SK-N-SH treated with all-trans-retinoic acid at 6 μM for 48 hours (cell line): ENCODE results near the gene KIF3B.

ENCODE experiments used
- ARNTL ChIP-seq: fragments of 450-650 bp; formaldehyde crosslinking; IDR thresholded peaks from 2 replicates; pipeline ENCODE4 v1.5.0; 2020; ENCODE audit warnings: low read depth, mild to moderate bottlenecking, moderate library complexity, borderline replicate concordance
- BACH2 ChIP-seq: fragments of 250-450 bp; sonication (Bioruptor Pico); IDR thresholded peaks from 2 replicates; pipeline ENCODE4 v1.9.0; 2021; ENCODE audit warnings: mild to moderate bottlenecking, borderline replicate concordance
- GLIS3 ChIP-seq: fragments of 250-450 bp; sonication (Bioruptor Pico); IDR thresholded peaks from 2 replicates; pipeline ENCODE4 v1.5.0; 2020; ENCODE audit warnings: mild to moderate bottlenecking, moderate library complexity
- PPARA ChIP-seq: fragments of 250-450 bp; sonication (Bioruptor Pico); IDR thresholded peaks from 2 replicates; pipeline ENCODE4 v1.5.0; 2020; ENCODE audit warnings: mild to moderate bottlenecking, borderline replicate concordance
- RARB ChIP-seq: fragments of 250-450 bp; sonication (Bioruptor Pico); IDR thresholded peaks from 2 replicates; pipeline ENCODE4 v1.8.0; 2021; ENCODE audit warnings: mild to moderate bottlenecking, moderate library complexity
- SNAI2 ChIP-seq: fragments of 250-450 bp; sonication (Bioruptor Pico); IDR thresholded peaks from 2 replicates; pipeline ENCODE4 v1.5.0; 2020; ENCODE audit warnings: mild to moderate bottlenecking, moderate library complexity
- TOX ChIP-seq: fragments of 250-450 bp; sonication (Bioruptor Pico); IDR thresholded peaks from 2 replicates; pipeline ENCODE4 v1.8.0; 2021; ENCODE audit warnings: mild to moderate bottlenecking, moderate library complexity, borderline replicate concordance
- ZFP3 ChIP-seq: fragments of 250-450 bp; sonication (Bioruptor Pico); IDR thresholded peaks from 2 replicates; pipeline ENCODE4 v1.5.0; 2020; ENCODE audit warnings: mild to moderate bottlenecking, moderate library complexity
- ZFP30 ChIP-seq: fragments of 450-650 bp; formaldehyde crosslinking; IDR thresholded peaks from 2 replicates; pipeline ENCODE4 v1.5.0; 2022; ENCODE audit warnings: mild to moderate bottlenecking, moderate library complexity
- TF ChIP-seq, protein P1 (sequence below): fragments of 250-450 bp; sonication (Bioruptor Pico); IDR thresholded peaks from 2 replicates; pipeline ENCODE4 v1.5.1; 2021; ENCODE audit warnings: mild to moderate bottlenecking, moderate library complexity
- TF ChIP-seq, protein P2 (sequence below): fragments of 250-450 bp; sonication (Bioruptor Pico); IDR thresholded peaks from 2 replicates; pipeline ENCODE4 v1.8.0; 2020; ENCODE audit warnings: mild to moderate bottlenecking, moderate library complexity, borderline replicate concordance

- no peak for TF ChIP-seq BACH2 (CRISPR knock-in tag)
- no peak for TF ChIP-seq ZFP3 (CRISPR knock-in tag)
- TF ChIP-seq, protein P1, sequence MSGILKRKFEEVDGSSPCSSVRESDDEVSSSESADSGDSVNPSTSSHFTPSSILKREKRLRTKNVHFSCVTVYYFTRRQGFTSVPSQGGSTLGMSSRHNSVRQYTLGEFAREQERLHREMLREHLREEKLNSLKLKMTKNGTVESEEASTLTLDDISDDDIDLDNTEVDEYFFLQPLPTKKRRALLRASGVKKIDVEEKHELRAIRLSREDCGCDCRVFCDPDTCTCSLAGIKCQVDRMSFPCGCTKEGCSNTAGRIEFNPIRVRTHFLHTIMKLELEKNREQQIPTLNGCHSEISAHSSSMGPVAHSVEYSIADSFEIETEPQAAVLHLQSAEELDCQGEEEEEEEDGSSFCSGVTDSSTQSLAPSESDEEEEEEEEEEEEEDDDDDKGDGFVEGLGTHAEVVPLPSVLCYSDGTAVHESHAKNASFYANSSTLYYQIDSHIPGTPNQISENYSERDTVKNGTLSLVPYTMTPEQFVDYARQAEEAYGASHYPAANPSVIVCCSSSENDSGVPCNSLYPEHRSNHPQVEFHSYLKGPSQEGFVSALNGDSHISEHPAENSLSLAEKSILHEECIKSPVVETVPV = no peak
- no peak for TF ChIP-seq ARNTL
- TF ChIP-seq ZFP30 = no peak
- no peak for TF ChIP-seq TOX (CRISPR knock-in tag)
- TF ChIP-seq, protein P2, sequence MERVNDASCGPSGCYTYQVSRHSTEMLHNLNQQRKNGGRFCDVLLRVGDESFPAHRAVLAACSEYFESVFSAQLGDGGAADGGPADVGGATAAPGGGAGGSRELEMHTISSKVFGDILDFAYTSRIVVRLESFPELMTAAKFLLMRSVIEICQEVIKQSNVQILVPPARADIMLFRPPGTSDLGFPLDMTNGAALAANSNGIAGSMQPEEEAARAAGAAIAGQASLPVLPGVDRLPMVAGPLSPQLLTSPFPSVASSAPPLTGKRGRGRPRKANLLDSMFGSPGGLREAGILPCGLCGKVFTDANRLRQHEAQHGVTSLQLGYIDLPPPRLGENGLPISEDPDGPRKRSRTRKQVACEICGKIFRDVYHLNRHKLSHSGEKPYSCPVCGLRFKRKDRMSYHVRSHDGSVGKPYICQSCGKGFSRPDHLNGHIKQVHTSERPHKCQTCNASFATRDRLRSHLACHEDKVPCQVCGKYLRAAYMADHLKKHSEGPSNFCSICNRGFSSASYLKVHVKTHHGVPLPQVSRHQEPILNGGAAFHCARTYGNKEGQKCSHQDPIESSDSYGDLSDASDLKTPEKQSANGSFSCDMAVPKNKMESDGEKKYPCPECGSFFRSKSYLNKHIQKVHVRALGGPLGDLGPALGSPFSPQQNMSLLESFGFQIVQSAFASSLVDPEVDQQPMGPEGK (CRISPR knock-in tag) = no peak
- TF ChIP-seq PPARA = no peak
- no peak for TF ChIP-seq RARB (CRISPR knock-in tag)
- no peak for TF ChIP-seq SNAI2 (CRISPR knock-in tag)
- TF ChIP-seq GLIS3 (CRISPR knock-in tag) = no peak
These were observed 42.0 kb upstream of the KIF3B start for GRCh38 chr20:32235331-32236047.
